ES-I3 (cell line): ENCODE measurements around the gene IGFBP3.

ENCODE experiments used
- H3K36me3 ChIP-seq: 2 replicates; pipeline ENCODE4 v1.6.1; 2013; ENCODE audit warnings: mild to moderate bottlenecking, low read length, control low read depth, moderate library complexity; ENCODE audit not compliant: insufficient read depth
- H3K4me1 ChIP-seq: 2 replicates; pipeline ENCODE4 v1.6.1; 2013; ENCODE audit warnings: mild to moderate bottlenecking, control low read depth, low read length; ENCODE audit not compliant: insufficient read depth
- H3K9ac ChIP-seq: 2 replicates; pipeline ENCODE4 v1.6.1; 2013; ENCODE audit warnings: low read depth, mild to moderate bottlenecking, low read length, moderate library complexity
- H3K9me3 ChIP-seq: 2 replicates; pipeline ENCODE4 v1.6.1; 2013; ENCODE audit warnings: mild to moderate bottlenecking, low read length, moderate library complexity; ENCODE audit not compliant: control insufficient read depth, insufficient read depth

IGFBP3 gene

GRCh38 chr7:45938626-45939302 lies 17.7 kb upstream of the IGFBP3 start:
- no peaks in the 10 kb centered on the region; the same call in 1 of the 2 replicates for H3K9me3 ChIP-seq
- H3K36me3 ChIP-seq: no peaks in the 10 kb centered on the region
- H3K9ac ChIP-seq: no peak overlapping the region
- no peaks in the 10 kb centered on the region for H3K4me1 ChIP-seq

GRCh38 chr7:45937862-45938261 lies 16.8 kb upstream of the IGFBP3 start:
- Histone ChIP-seq H3K4me1 (no peaks in the 10 kb centered on the region), H3K9me3 (no peaks in the 10 kb centered on the region; the same call in 1 of the 2 replicates), H3K9ac (no peak overlapping the region), H3K36me3 (no peaks in the 10 kb centered on the region)

GRCh38 chr7:45937301-45937700 lies 16.2 kb upstream of the IGFBP3 start:
- H3K9ac ChIP-seq: no peak overlapping the region
- H3K9me3 ChIP-seq: no peaks in the 10 kb centered on the region; the same call in 1 of the 2 replicates
- no peaks in the 10 kb centered on the region for H3K36me3 ChIP-seq
- H3K4me1 ChIP-seq: no peaks in the 10 kb centered on the region

GRCh38 chr7:45930967-45931366 lies 9.9 kb upstream of the IGFBP3 start:
- Histone ChIP-seq H3K36me3 (no peaks in the 10 kb centered on the region), H3K9ac (no peak overlapping the region), H3K9me3 (no peaks in the 10 kb centered on the region), H3K4me1 (no peaks in the 10 kb centered on the region)

- H3K9ac ChIP-seq: no peak overlapping the region
- H3K9me3 ChIP-seq: no peaks in the 10 kb centered on the region
- no peaks in the 10 kb centered on the region for H3K36me3 ChIP-seq
- peaks cover 7% of the 10 kb centered on the region for H3K4me1 ChIP-seq
Measured at GRCh38 chr7:45927721-45928120, 6.6 kb upstream of the IGFBP3 start.

GRCh38 chr7:45924283-45924682 lies 3.2 kb upstream of the IGFBP3 start:
- Histone ChIP-seq H3K4me1 (peaks cover 7% of the 10 kb centered on the region), H3K9ac (no peak overlapping the region; the same call in 1 of the 2 replicates), H3K36me3 (no peaks in the 10 kb centered on the region)

GRCh38 chr7:45923818-45924217 lies 2.7 kb upstream of the IGFBP3 start:
- Histone ChIP-seq H3K4me1 (peaks cover 7% of the 10 kb centered on the region), H3K9me3 (no peaks in the 10 kb centered on the region), H3K36me3 (no peaks in the 10 kb centered on the region), H3K9ac (peak overlapping the region; percentile 23; the same call in 1 of the 2 replicates)

More at GRCh38 chr7:45924283-45924682, 3.2 kb upstream of the IGFBP3 start:
- no peaks in the 10 kb centered on the region for H3K9me3 ChIP-seq

GRCh38 chr7:45923290-45923689 lies 2.2 kb upstream of the IGFBP3 start:
- no peaks in the 10 kb centered on the region for H3K9me3 ChIP-seq
- peak overlapping the region; percentile 52 for H3K9ac ChIP-seq
- H3K4me1 ChIP-seq: peaks cover 7% of the 10 kb centered on the region
- no peaks in the 10 kb centered on the region for H3K36me3 ChIP-seq

- Histone ChIP-seq H3K9me3 (no peaks in the 10 kb centered on the region), H3K4me1 (peaks cover 10% of the 10 kb centered on the region), H3K36me3 (no peaks in the 10 kb centered on the region), H3K9ac (peak overlapping the region; percentile 52)
Measured at GRCh38 chr7:45922810-45923209, 1.7 kb upstream of the IGFBP3 start.

GRCh38 chr7:45921699-45922519 lies 837 bp upstream of the IGFBP3 start:
- peak overlapping the region; percentile 52 for H3K9ac ChIP-seq
- H3K9me3 ChIP-seq: no peaks in the 10 kb centered on the region
- H3K36me3 ChIP-seq: no peaks in the 10 kb centered on the region
- peaks cover 12% of the 10 kb centered on the region for H3K4me1 ChIP-seq

- no peaks in the 10 kb centered on the region for H3K36me3 ChIP-seq
- H3K9ac ChIP-seq: peak overlapping the region; percentile 45
- no peaks in the 10 kb centered on the region for H3K9me3 ChIP-seq
- peaks cover 12% of the 10 kb centered on the region for H3K4me1 ChIP-seq
Measured at GRCh38 chr7:45921381-45921698, 268 bp upstream of the IGFBP3 start.

- Histone ChIP-seq H3K9me3 (no peaks in the 10 kb centered on the region), H3K4me1 (peaks cover 12% of the 10 kb centered on the region), H3K9ac (peak overlapping the region; percentile 45; the same call in 1 of the 2 replicates), H3K36me3 (no peaks in the 10 kb centered on the region)
Measured at GRCh38 chr7:45919993-45920459, 1.0 kb downstream of the IGFBP3 start.

- H3K9me3 ChIP-seq: no peaks in the 10 kb centered on the region
- no peaks in the 10 kb centered on the region for H3K36me3 ChIP-seq
- peaks cover 11% of the 10 kb centered on the region for H3K4me1 ChIP-seq
- no peak overlapping the region; the same call in 1 of the 2 replicates for H3K9ac ChIP-seq
Measured at GRCh38 chr7:45919231-45919784, 1.8 kb downstream of the IGFBP3 start.

- no peak overlapping the region for H3K9ac ChIP-seq
- H3K36me3 ChIP-seq: no peaks in the 10 kb centered on the region
- peaks cover 4% of the 10 kb centered on the region; the same call in 1 of the 2 replicates for H3K4me1 ChIP-seq
- H3K9me3 ChIP-seq: no peaks in the 10 kb centered on the region
Measured at GRCh38 chr7:45918556-45918955, 2.5 kb downstream of the IGFBP3 start.
